Measurements from ENCODE around the gene UFD1. TPM values are rescaled to one million over a fixed set of nuclear protein-coding genes. Genes with fewer than 3 reads are reported as not detected.

UFD1 gene
- total RNA-seq, 1 donor from 2014 or later: 41.8 TPM

DNA sequence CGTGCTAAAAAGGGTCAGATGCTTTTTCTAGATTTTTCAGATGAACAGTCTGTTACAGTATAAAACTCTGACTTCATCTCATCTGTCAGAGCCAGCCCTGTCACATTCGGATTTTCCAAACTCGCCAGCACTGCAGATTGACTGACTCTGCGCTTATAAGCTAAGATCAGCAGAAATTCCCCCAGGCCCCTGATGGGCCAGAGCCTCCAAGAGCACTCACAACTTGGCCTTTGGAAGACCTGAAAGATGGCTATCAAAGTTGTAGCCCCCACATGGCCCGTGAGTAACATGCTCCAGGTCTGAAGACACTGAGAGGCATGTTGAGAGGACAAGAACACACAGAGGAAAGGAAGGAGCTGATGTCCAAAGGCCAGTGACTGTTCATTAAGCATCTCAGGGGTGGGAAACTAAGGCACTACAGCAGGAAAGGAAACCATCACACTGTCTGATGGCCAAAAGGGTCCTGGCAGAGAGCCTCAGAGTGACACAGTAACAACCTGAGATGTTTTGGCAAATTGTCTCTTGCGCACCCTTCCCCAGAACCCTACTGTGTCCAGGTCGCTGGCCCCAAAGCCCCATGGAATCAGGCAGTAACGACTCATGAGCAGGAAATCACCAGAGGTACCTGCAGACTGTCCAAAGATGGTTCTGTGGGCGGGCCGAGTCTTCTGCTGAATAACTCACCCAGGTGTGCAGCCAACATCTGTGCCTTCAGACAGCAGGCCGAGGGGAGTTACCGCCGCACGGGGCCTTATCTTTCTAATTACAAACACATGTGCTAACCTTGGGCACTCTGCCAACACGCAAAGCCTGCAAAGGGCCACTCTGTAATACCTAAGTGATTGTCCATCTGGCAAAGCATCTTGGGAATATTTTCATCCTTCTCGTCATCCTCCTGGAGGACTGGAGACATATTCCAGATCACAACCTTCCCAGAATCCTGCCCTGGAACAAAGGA lies 71.1 kb downstream of the UFD1 start:
- Histone ChIP-seq H3K36me3 (peaks cover 40% of the 10 kb centered on the region), H3K4me3 (no peak overlapping the region), H3K4me1 (peaks cover 55% of the 10 kb centered on the region), H3K27me3 (ENCODE audit: low read depth) (no peaks in the 10 kb centered on the region), H3K27ac (replicated peaks) (peak overlapping the region; percentile 53), H3K9me3 (replicated peaks) (no peaks in the 10 kb centered on the region)
- no peak for TF ChIP-seq CTCF (IDR thresholded peaks at IDR 0.05; ENCODE audit: borderline replicate concordance)
- intact Hi-C loops (cut with micrococcal nuclease): no loop called here
- DNase-seq: no peak

DNA sequence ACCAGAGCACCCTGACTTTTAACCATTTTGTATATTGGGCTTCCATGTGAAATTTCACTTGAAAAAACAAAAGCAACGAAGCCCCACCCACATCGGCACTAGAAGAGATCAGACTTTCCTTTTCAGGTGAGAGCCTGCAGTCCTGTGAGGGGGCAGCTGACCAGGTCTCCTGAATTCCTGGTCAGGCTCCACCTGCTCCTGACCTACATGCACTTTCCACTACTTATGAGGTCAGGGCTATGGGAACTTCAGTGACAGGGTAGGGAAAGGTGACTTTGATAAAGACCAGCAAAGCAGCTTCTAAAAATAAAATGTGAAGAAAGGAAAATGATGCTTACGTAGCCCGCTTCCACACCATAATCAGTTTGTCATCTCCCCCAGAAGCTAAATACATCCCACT lies 72.1 kb downstream of the UFD1 start:
- no peak overlapping the region for H3K4me3 ChIP-seq
- H3K27ac ChIP-seq (replicated peaks): peak overlapping the region; percentile 53
- no peaks in the 10 kb centered on the region for H3K9me3 ChIP-seq (replicated peaks)
- peaks cover 40% of the 10 kb centered on the region for H3K36me3 ChIP-seq
- no peaks in the 10 kb centered on the region for H3K27me3 ChIP-seq (ENCODE audit: low read depth)
- DNase-seq: no peak
- no peak for TF ChIP-seq CTCF (IDR thresholded peaks at IDR 0.05; ENCODE audit: borderline replicate concordance)
- H3K4me1 ChIP-seq: peaks cover 44% of the 10 kb centered on the region
- intact Hi-C loops (cut with micrococcal nuclease): no loop called here

- Histone ChIP-seq H3K36me3 (peaks cover 43% of the 10 kb centered on the region), H3K27me3 (ENCODE audit: low read depth) (no peaks in the 10 kb centered on the region), H3K9me3 (replicated peaks) (no peaks in the 10 kb centered on the region), H3K4me1 (peaks cover 39% of the 10 kb centered on the region), H3K4me3 (no peak overlapping the region), H3K27ac (replicated peaks) (peak overlapping the region; percentile 53)
- intact Hi-C loops (cut with micrococcal nuclease): no loop called here
- no peak for TF ChIP-seq CTCF (IDR thresholded peaks at IDR 0.05; ENCODE audit: borderline replicate concordance)
- DNase-seq: no peak
Observed at GRCh38 chr22:19406281-19406811, 72.6 kb downstream of the UFD1 start.

DNA sequence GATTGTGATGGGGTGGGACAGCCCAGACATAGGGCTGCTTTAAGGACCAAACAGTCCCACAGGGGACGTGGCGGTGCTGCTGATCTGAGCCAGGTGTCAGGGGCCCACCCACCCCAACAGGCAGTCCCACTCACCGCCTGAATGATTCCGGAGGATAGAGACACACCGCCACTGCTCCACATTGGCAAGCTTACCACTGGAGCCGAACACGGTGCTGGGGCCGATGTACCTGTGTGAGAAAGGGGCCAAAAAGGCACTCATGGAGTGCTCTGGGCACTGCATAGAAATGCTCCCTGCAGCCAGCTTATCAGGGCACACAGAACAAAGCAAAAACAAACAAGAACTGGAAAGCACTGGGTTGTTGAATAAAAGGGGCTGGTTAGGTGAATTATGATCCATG lies 73.3 kb downstream of the UFD1 start:
- DNase-seq: no peak
- Histone ChIP-seq H3K4me3 (no peak overlapping the region), H3K36me3 (peaks cover 43% of the 10 kb centered on the region), H3K4me1 (peaks cover 32% of the 10 kb centered on the region), H3K27ac (replicated peaks) (no peak overlapping the region), H3K9me3 (replicated peaks) (no peaks in the 10 kb centered on the region), H3K27me3 (ENCODE audit: low read depth) (no peaks in the 10 kb centered on the region)
- TF ChIP-seq CTCF (IDR thresholded peaks at IDR 0.05; ENCODE audit: borderline replicate concordance): no peak
- intact Hi-C loops (cut with micrococcal nuclease): no loop called here

DNA sequence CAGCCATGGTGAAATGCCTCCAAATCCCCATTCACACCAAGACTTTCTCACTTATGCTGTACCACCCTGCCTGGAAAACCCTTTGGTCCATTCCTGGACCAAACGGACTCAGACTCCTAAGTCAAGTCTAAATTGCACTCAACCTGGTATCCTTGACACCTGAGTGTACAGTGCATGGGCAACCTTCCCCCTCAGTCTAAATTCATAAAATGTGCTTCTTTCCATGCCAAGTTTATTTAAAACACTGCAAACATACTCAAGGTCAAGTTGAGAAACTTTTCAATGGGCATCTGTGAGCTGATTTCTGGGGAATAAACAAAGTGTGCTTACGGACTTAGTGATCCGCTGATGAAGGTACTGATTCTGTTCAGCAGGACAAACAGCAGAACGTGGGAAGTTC lies 73.9 kb downstream of the UFD1 start:
- Histone ChIP-seq H3K4me3 (no peak overlapping the region), H3K36me3 (peaks cover 47% of the 10 kb centered on the region), H3K4me1 (peaks cover 27% of the 10 kb centered on the region), H3K27ac (replicated peaks) (no peak overlapping the region), H3K9me3 (replicated peaks) (no peaks in the 10 kb centered on the region), H3K27me3 (ENCODE audit: low read depth) (no peaks in the 10 kb centered on the region)
- TF ChIP-seq CTCF (IDR thresholded peaks at IDR 0.05; ENCODE audit: borderline replicate concordance): no peak
- intact Hi-C loops (cut with micrococcal nuclease): no loop called here
- DNase-seq: no peak

All from left ventricle myocardium inferior (tissue), 1 donor.